GM18517 (cell line): Measurements from ENCODE around the gene MYO10.

Experiments used
- ATAC-seq: cut with Tn5 transposase; IDR thresholded peaks from one replicate; pipeline ENCODE4 v1.9.1; 2021; ENCODE audit warnings: mild to moderate bottlenecking, moderate library complexity; ENCODE audit not compliant: unreplicated experiment

The MYO10 gene

GRCh38 chr5:16826379-16827125 is 109.5 kb downstream of the MYO10 start:
- no peak for ATAC-seq

- no peak for ATAC-seq
These were observed 116.4 kb downstream of the MYO10 start for GRCh38 chr5:16819522-16820167.

- no peak for ATAC-seq
These were observed 120.7 kb downstream of the MYO10 start for GRCh38 chr5:16815432-16815831.

GRCh38 chr5:16812911-16813310 is 123.2 kb downstream of the MYO10 start:
- no peak for ATAC-seq

- no peak for ATAC-seq
These were observed 123.6 kb downstream of the MYO10 start for GRCh38 chr5:16812448-16812847.

- ATAC-seq, result no peak
These were observed 125.8 kb downstream of the MYO10 start for GRCh38 chr5:16810208-16810854.

- ATAC-seq, result no peak
These were observed 126.5 kb downstream of the MYO10 start for GRCh38 chr5:16809395-16810207.

GRCh38 chr5:16809010-16809394 is 127.1 kb downstream of the MYO10 start:
- ATAC-seq, result no peak

- ATAC-seq, result no peak
These were observed 128.1 kb downstream of the MYO10 start for GRCh38 chr5:16808021-16808420.

- ATAC-seq, result no peak
These were observed 128.6 kb downstream of the MYO10 start for GRCh38 chr5:16807547-16807864.

- no peak for ATAC-seq
These were observed 129.2 kb downstream of the MYO10 start for GRCh38 chr5:16806711-16807546.

- ATAC-seq, result no peak
These were observed 130.6 kb downstream of the MYO10 start for GRCh38 chr5:16805486-16805885.

- no peak for ATAC-seq
These were observed 132.3 kb downstream of the MYO10 start for GRCh38 chr5:16803831-16804230.

GRCh38 chr5:16800477-16800876 is 135.6 kb downstream of the MYO10 start:
- ATAC-seq, result no peak

GRCh38 chr5:16799796-16800195 is 136.3 kb downstream of the MYO10 start:
- ATAC-seq, result no peak

GRCh38 chr5:16797951-16798350 is 138.1 kb downstream of the MYO10 start:
- ATAC-seq, result no peak

GRCh38 chr5:16794269-16794913 is 141.7 kb downstream of the MYO10 start:
- no peak for ATAC-seq

GRCh38 chr5:16792598-16793275 is 143.4 kb downstream of the MYO10 start:
- no peak for ATAC-seq

- ATAC-seq, result no peak
These were observed 144.0 kb downstream of the MYO10 start for GRCh38 chr5:16791904-16792597.
